ENCODE data around the gene RAB3GAP2.

GRCh38 chr1:220272047-220272840 is at the start of gene RAB3GAP2:
- TF ChIP-seq, protein P1, sequence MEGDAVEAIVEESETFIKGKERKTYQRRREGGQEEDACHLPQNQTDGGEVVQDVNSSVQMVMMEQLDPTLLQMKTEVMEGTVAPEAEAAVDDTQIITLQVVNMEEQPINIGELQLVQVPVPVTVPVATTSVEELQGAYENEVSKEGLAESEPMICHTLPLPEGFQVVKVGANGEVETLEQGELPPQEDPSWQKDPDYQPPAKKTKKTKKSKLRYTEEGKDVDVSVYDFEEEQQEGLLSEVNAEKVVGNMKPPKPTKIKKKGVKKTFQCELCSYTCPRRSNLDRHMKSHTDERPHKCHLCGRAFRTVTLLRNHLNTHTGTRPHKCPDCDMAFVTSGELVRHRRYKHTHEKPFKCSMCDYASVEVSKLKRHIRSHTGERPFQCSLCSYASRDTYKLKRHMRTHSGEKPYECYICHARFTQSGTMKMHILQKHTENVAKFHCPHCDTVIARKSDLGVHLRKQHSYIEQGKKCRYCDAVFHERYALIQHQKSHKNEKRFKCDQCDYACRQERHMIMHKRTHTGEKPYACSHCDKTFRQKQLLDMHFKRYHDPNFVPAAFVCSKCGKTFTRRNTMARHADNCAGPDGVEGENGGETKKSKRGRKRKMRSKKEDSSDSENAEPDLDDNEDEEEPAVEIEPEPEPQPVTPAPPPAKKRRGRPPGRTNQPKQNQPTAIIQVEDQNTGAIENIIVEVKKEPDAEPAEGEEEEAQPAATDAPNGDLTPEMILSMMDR (IDR thresholded peaks at IDR 0.05; ENCODE audit: low read depth, low read length, poor library complexity, severe bottlenecking): no peak
- TF ChIP-seq EZH2phosphoT487 (IDR thresholded peaks at IDR 0.05; ENCODE audit: borderline replicate concordance, low read length): no peak
